ENCODE results near the gene SMPD3. TPM values are rescaled to one million over a fixed set of nuclear protein-coding genes. Genes with fewer than 3 reads are reported as not detected.

Gene SMPD3
- total and polyA plus RNA-seq, 7 donors, result 0.04 to 0.21 (median 0.08) TPM

DNA sequence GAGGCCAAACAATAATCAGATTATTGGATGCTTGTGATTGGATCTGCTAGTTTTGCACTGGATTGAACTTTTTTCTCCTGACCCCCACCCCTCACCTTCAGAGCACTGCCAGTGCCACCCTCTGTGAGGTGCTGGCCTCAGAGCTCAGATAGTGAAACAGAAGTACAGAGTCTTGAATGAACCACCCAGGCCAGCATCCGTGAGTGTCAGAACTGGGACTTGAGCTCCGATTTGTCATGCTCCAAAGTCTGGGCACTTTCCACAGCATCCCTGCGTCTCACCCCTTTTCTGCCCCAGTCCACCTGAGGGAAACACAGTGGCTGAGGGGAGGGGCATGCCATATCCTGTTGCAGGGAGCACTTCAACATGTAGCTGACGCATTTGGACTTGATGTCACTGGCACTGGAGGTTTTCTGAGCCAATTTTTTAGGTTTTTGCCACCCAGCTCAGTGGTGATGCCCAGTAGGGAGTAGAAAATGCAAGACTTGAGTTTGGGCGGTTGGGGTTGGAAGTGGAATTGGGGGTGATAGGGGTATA lies 47.3 kb downstream of the SMPD3 start:
- H3K27me3 ChIP-seq (ENCODE audit: insufficient read depth in 3 of 3, low read length in 2 of 3), result no peaks in the 10 kb centered on the region
- no peak overlapping the region for H3K4me3 ChIP-seq
- no peak overlapping the region for H3K27ac ChIP-seq
- H3K36me3 ChIP-seq (ENCODE audit: insufficient read depth in 1 of 2, low read depth in 1 of 2), result no peaks in the 10 kb centered on the region
- ATAC-seq (no peak), DNase-seq (no peak)
- TF ChIP-seq, protein P1, sequence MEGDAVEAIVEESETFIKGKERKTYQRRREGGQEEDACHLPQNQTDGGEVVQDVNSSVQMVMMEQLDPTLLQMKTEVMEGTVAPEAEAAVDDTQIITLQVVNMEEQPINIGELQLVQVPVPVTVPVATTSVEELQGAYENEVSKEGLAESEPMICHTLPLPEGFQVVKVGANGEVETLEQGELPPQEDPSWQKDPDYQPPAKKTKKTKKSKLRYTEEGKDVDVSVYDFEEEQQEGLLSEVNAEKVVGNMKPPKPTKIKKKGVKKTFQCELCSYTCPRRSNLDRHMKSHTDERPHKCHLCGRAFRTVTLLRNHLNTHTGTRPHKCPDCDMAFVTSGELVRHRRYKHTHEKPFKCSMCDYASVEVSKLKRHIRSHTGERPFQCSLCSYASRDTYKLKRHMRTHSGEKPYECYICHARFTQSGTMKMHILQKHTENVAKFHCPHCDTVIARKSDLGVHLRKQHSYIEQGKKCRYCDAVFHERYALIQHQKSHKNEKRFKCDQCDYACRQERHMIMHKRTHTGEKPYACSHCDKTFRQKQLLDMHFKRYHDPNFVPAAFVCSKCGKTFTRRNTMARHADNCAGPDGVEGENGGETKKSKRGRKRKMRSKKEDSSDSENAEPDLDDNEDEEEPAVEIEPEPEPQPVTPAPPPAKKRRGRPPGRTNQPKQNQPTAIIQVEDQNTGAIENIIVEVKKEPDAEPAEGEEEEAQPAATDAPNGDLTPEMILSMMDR (IDR thresholded peaks at IDR 0.05), result no peak
- no peaks in the 10 kb centered on the region for H3K4me1 ChIP-seq
- 55 to 74% (median 56%) methylated on average over 5 of the region's 5 CpGs for WGBS, 3 donors
- no peaks in the 10 kb centered on the region for H3K9me3 ChIP-seq
- intact Hi-C loops (cut with DNase I), result no loop called here

DNA sequence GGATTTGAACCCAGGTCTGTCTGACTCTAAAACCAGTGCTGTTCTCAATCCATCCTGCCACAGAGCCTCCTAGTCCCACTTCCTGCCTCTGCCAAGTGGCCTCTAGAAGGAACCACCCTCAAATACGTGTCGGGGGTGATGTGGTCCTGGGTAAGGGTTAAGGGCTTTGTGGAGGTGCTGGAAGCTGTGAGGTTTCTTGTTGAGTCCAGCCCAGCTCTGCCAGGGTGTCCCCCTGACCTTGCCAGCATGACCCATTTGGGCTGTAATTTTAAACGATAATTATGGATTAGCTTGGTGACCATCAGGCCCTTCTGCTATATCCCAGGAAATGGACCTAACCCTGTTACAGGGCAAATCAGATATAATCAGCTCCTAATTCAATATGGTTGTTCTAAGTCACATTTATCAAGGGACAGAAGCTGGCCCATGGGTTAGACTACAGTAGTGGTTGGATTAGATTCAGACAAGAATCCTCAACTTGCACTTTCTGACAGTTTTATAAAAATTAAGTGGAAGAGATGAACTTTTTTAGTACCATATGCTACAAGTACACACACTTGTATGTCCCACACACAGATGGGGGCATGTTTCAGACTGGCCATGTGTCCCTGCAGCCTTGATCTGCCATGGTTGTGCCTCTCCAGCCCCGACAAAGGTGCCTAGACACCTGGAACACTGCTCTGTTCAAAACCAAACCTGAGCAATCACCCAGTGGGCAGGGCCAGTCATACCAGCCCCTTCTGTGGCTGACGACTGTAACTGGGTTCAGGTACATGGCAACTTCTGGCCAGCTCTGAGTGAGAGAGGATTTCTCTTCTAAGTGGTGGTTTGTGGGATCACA lies 48.0 kb downstream of the SMPD3 start:
- TF ChIP-seq, protein P1 (IDR thresholded peaks at IDR 0.05), result no peak
- Histone ChIP-seq H3K27ac (no peak overlapping the region), H3K36me3 (ENCODE audit: insufficient read depth in 1 of 2, low read depth in 1 of 2) (no peaks in the 10 kb centered on the region), H3K9me3 (no peaks in the 10 kb centered on the region), H3K27me3 (ENCODE audit: insufficient read depth in 3 of 3, low read length in 2 of 3) (no peaks in the 10 kb centered on the region), H3K4me1 (no peaks in the 10 kb centered on the region), H3K4me3 (no peak overlapping the region)
- no peak for ATAC-seq
- no peak for DNase-seq
- intact Hi-C loops (cut with DNase I), result no loop called here
- WGBS, 3 donors, result 86 to 90% (median 87%) methylated on average over 5 of the region's 5 CpGs

DNA sequence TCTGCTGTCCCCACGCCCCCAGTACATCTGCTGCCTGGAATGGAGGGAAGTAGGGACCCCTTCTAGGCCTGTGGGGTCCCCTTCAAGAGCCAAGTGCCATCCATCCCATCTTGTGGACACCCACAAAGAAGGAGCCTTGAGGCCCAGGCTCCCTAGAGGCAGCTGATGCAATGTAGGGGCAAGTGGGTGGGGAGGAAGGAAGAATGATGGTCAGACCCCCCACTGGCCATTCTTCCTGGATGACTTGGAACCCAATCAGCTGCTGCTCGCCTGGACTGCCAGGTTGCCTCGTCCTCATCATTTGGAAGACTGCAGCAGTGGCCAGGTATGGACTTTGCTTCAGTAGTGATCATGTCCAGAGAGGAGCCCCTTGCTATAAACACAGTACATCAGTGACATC lies 48.9 kb downstream of the SMPD3 start:
- ATAC-seq (no peak), DNase-seq (no peak)
- Histone ChIP-seq H3K4me3 (no peak overlapping the region), H3K36me3 (ENCODE audit: insufficient read depth in 1 of 2, low read depth in 1 of 2) (no peaks in the 10 kb centered on the region), H3K27me3 (ENCODE audit: insufficient read depth in 3 of 3, low read length in 2 of 3) (no peaks in the 10 kb centered on the region), H3K4me1 (no peaks in the 10 kb centered on the region), H3K27ac (no peak overlapping the region), H3K9me3 (no peaks in the 10 kb centered on the region)
- intact Hi-C loops (cut with DNase I), result no loop called here
- TF ChIP-seq, protein P1 (IDR thresholded peaks at IDR 0.05), result no peak
- WGBS, 3 donors, result 93% methylated on average over 3 of the region's 3 CpGs

DNA sequence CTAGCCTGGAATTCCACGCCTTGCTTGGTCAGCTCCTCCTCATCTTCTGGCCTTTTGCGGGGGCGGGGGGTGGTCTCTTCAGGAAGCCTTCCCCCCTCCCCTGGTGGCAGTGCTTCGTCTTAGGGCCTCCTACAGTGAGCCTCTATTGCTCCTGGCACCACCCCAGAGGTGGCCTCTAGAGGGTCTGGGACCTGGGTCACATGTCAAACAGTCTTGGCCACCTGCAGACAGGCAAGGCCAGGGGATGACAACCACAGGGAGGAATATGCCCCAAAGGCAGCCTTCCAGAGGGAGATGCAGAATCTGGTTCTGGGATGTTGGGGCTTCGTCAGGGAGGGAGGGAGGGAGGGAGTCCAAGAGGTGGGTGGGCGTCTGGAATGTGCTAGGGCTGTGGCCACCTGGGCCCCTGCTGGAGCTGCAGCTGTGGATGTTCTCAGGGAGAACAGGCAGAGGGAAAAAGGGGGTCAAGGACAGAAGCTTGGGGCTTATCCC lies 50.6 kb downstream of the SMPD3 start:
- 49 to 55% (median 53%) methylated on average over 6 of the region's 6 CpGs for WGBS, 3 donors

More for the DNA sequence above, 50.6 kb downstream of the SMPD3 start:
- TF ChIP-seq, protein P1 (IDR thresholded peaks at IDR 0.05), result no peak
- H3K9me3 ChIP-seq, result no peaks in the 10 kb centered on the region
- H3K27me3 ChIP-seq (ENCODE audit: insufficient read depth in 3 of 3, low read length in 2 of 3), result no peaks in the 10 kb centered on the region
- intact Hi-C loops (cut with DNase I), result loop anchor here in 1 of 2 donors (2.0 kb wide), 1 partner anchor 113 kb away; no protein-coding TSS in a partner anchor
- ATAC-seq (no peak), DNase-seq (no peak)
- H3K36me3 ChIP-seq (ENCODE audit: insufficient read depth in 1 of 2, low read depth in 1 of 2), result no peaks in the 10 kb centered on the region
- no peak overlapping the region for H3K27ac ChIP-seq
- no peaks in the 10 kb centered on the region for H3K4me1 ChIP-seq
- no peak overlapping the region for H3K4me3 ChIP-seq
